Activated naive CD8-positive, alpha-beta T cell treated with anti-CD3 and anti-CD28 coated beads, Interleukin-2, amount 10 ng/mL, durations not matched to agents 7 days and 5 days (primary cell): ENCODE measurements around the gene INSC. TPM values are rescaled to one million over a fixed set of nuclear protein-coding genes. Genes with fewer than 3 reads are reported as not detected.

Experiments used
- ATAC-seq: fragments of 150-1000 bp; cut with Tn5 transposase; one replicate; pipeline ENCODE4 v1.10.0; 2021; ENCODE audit warnings: low read depth, moderate library complexity
- POLR2A ChIA-PET: fragments of 350-600 bp; sonication (Branson Sonifier 250); formaldehyde crosslinking; loops from one replicate; lab custom pipeline; 2021; ENCODE audit warnings: antibody characterized with exemption; lab: Charles Lee
- DNase-seq: peaks from one replicate; pipeline ENCODE4 v3.0.0; 2021
- H3K27ac Mint-ChIP-seq: one replicate; pipeline ENCODE4 v1.8.0; 2022; ENCODE audit warnings: mild to moderate bottlenecking, mixed read lengths
- H3K27me3 Mint-ChIP-seq: one replicate; pipeline ENCODE4 v1.8.0; 2022; ENCODE audit warnings: mild to moderate bottlenecking, moderate library complexity, mixed read lengths
- H3K36me3 Mint-ChIP-seq: one replicate; pipeline ENCODE4 v1.8.0; 2021; ENCODE audit warnings: mild to moderate bottlenecking, mixed read lengths
- H3K4me1 Mint-ChIP-seq: one replicate; pipeline ENCODE4 v1.8.0; 2021; ENCODE audit warnings: mixed read lengths
- H3K4me3 Mint-ChIP-seq: one replicate; pipeline ENCODE4 v1.8.0; 2022; ENCODE audit warnings: mild to moderate bottlenecking, moderate library complexity, mixed read lengths
- H3K9me3 Mint-ChIP-seq: one replicate; pipeline ENCODE4 v1.8.0; 2021; ENCODE audit warnings: mixed read lengths
- total RNA-seq, 2 experiments: library from RNA; stranded (reverse); gene quantifications; one replicate each; pipeline ENCODE4 v1.2.3, GENCODE V29; 2021

INSC gene
- total RNA-seq, 2 experiments from 2014 or later = 0.23 TPM; not detected in 1

DNA sequence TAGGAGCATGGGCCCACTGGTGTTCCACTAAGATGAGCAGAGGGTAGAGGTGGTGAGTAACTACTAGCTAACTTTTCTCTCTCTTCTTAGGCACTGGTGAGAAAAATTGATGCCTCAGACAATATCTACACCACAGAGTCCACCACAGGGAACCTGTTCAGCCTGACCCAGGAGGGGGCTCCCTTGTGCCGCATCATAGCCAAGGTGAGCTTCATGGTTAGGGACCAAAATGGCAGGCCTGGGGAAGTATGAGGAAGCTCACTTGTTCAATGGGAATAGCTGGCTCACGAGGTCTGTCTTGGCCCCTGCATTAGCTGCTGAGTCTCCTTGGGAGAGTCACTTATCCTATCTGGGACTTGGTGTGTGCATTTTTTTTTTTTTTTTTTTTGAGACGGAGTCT lies 75.9 kb downstream of the INSC start:
- Mint-ChIP-seq H3K36me3 (no peaks in the 10 kb centered on the region), H3K27ac (no peak overlapping the region), H3K27me3 (peaks cover 23% of the 10 kb centered on the region), H3K9me3 (no peaks in the 10 kb centered on the region), H3K4me1 (no peaks in the 10 kb centered on the region), H3K4me3 (no peak overlapping the region)
- POLR2A ChIA-PET = no interaction called here
- DNase-seq (no peak), ATAC-seq (no peak)

DNA sequence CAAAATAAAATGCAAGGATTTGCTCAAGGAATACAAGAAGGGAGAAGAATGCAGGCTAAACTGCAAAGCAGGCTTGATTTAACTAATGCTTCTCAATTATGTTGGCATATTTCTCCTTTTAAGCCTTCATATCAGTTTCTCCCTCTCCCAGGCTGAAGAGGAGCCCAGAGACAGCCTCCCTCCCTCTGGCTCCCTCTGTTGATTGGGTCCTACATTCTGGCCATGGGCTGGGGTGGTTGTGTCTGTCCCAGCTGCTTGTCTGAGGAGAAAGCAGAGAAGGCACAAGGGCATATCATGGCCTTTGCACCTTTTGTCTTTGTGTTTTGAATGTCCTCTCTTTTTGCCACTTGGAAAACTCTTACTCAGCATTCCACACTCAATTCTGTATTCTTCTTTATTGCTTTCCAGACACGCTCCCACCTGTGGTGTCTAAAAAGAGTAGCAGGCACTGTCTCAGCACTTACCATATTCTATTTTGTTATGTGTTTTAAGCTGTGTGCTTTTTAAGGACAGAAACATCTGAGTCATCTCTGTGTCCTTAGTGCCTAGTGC lies 77.4 kb downstream of the INSC start:
- no peaks in the 10 kb centered on the region for H3K9me3 Mint-ChIP-seq
- peaks cover 11% of the 10 kb centered on the region for H3K27me3 Mint-ChIP-seq
- H3K27ac Mint-ChIP-seq = no peak overlapping the region
- no peaks in the 10 kb centered on the region for H3K4me1 Mint-ChIP-seq
- H3K36me3 Mint-ChIP-seq = no peaks in the 10 kb centered on the region
- no peak for ATAC-seq
- H3K4me3 Mint-ChIP-seq = no peak overlapping the region
- DNase-seq = no peak
- POLR2A ChIA-PET = no interaction called here

DNA sequence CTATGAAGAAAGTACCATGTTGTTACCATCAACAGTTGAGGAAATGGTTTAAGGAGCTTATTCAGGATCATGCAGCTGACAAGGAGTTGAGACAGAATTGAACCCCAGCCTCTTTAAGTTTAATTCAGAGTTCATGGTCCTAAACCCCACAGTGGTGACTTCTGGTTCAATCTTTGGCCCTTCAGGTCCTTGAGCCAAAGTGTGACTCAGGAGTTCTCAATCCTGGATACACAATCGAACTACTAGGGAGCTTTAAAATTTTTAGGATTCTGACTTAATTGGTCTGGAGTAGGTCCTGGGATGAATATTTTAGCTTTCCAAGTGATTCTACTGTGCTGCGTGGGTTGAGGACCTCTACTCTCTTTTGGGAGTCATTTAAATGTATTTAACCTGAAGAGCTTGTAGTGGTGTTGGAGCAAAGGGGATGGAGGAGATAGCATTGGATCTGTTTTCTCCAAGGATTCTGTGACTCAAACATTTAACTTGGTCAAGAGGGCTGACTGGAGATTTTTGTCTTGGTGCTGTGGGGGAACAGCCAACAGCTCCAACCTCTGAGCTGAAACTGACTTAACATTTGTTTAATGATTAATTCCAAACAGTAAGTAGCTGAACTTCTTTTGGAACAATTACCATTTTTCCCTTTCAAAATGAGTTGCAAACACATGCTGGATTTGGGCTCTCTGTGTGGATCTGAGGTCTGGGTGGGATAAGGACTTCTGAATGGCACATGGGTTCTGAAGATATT lies 80.1 kb downstream of the INSC start:
- Mint-ChIP-seq H3K27me3 (no peaks in the 10 kb centered on the region), H3K4me1 (no peaks in the 10 kb centered on the region), H3K27ac (no peak overlapping the region), H3K9me3 (no peaks in the 10 kb centered on the region), H3K36me3 (no peaks in the 10 kb centered on the region), H3K4me3 (no peak overlapping the region)
- POLR2A ChIA-PET = no interaction called here
- DNase-seq (no peak), ATAC-seq (no peak)

DNA sequence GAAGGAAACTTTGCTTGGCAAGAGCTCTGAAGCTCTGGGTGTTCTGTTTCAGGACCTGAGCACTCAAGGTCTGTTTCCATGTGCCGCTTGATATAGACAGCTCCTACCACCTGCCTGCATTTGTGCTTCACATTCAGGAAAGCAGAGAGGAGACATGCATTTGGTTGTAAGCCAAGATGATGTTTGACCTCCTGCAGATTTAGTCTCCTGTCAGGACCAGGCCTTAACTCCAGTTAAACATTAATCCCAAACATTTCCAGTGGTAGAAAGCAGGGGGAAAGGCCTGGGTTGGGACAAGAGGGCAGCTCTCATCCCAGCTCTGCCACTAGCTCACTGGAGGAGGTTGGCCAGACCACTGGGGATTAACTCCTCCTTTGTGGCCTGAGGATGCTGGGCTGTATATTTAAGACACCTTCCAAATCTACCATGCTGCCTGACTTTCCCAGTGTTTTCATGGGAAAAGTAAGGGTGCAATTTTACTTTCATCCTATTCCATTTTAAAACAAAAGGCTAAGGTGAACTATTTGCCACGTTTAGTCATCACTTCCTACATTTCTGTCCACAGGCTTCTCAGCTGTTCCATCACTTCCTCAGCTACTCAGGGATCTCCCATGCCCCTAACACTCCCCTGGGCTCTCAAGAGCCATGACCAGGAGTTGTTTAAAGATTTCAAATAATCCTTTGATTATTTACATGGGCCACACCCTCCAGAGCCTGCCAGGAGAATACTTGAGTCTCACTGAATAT lies 80.9 kb downstream of the INSC start:
- ATAC-seq (no peak), DNase-seq (no peak)
- Mint-ChIP-seq H3K36me3 (no peaks in the 10 kb centered on the region), H3K9me3 (no peaks in the 10 kb centered on the region), H3K27ac (no peak overlapping the region), H3K4me3 (no peak overlapping the region), H3K27me3 (peaks cover 1% of the 10 kb centered on the region), H3K4me1 (no peaks in the 10 kb centered on the region)
- POLR2A ChIA-PET = no interaction called here

DNA sequence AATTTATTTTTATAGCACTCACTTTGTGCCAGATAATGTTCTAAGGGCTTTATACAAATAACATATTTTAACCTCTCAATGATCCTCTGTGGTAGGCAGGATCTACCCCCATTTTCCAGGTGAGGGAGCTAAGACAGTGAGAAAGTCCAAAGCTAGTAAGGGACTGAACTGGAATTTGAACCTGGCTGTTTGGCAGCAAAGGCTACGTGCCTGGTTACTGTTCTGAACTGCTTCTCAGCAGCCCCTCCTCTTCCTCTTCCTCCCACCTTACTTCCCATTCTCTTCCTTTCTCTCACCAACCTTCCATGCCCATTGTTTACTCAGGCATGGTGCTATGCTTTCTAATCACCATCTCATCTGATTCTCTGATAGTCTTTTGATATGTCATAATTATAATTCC lies 82.0 kb downstream of the INSC start:
- no peaks in the 10 kb centered on the region for H3K9me3 Mint-ChIP-seq
- peaks cover 6% of the 10 kb centered on the region for H3K27me3 Mint-ChIP-seq
- ATAC-seq = no peak
- no peak overlapping the region for H3K27ac Mint-ChIP-seq
- H3K4me1 Mint-ChIP-seq = no peaks in the 10 kb centered on the region
- H3K4me3 Mint-ChIP-seq = no peak overlapping the region
- H3K36me3 Mint-ChIP-seq = no peaks in the 10 kb centered on the region
- POLR2A ChIA-PET = no interaction called here
- DNase-seq = no peak

DNA sequence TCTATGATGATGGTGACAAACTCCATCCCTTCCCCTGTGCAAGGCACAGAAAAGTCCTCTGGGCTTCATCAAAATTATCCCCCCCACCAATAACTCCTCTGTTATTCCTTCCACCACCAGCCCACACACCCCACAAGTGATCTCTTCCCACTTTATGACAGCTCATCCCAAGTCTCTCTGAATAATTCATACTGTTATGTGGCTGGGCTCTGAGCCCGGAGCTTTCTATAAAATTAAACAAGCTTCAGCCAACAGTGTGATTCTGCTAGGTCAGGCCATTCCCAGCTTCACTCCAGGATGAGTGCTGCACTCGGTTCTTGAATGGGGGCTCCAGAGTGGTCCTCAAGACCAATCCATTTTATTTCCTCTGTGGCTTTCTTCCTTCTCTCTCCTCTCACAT lies 83.0 kb downstream of the INSC start:
- peaks cover 6% of the 10 kb centered on the region for H3K27me3 Mint-ChIP-seq
- no peak overlapping the region for H3K27ac Mint-ChIP-seq
- no peaks in the 10 kb centered on the region for H3K36me3 Mint-ChIP-seq
- no peak for DNase-seq
- no peak overlapping the region for H3K4me3 Mint-ChIP-seq
- H3K4me1 Mint-ChIP-seq = no peaks in the 10 kb centered on the region
- no peaks in the 10 kb centered on the region for H3K9me3 Mint-ChIP-seq
- POLR2A ChIA-PET = no interaction called here
- ATAC-seq = no peak

DNA sequence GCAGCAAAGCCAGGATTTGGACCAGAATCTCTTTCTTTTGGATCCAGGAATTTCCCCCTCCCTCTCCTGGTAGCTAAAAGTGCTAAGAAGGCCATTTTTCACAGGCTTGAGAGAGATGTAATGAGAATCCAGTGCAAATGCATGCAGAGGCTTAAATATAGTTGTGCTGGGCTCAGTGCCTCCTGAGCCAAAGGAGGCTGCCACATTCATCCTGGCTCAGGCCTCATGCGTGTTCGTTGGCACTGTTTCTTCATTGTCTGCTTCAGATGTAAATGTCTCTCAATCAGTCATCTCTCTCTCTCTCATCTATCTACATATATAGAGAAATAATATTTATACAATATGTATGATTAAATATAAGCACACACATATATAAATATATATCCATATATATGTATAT lies 83.6 kb downstream of the INSC start:
- Mint-ChIP-seq H3K9me3 (no peaks in the 10 kb centered on the region), H3K27ac (no peak overlapping the region), H3K27me3 (peaks cover 6% of the 10 kb centered on the region), H3K4me3 (no peak overlapping the region), H3K4me1 (no peaks in the 10 kb centered on the region), H3K36me3 (no peaks in the 10 kb centered on the region)
- no peak for DNase-seq
- POLR2A ChIA-PET = no interaction called here
- no peak for ATAC-seq

DNA sequence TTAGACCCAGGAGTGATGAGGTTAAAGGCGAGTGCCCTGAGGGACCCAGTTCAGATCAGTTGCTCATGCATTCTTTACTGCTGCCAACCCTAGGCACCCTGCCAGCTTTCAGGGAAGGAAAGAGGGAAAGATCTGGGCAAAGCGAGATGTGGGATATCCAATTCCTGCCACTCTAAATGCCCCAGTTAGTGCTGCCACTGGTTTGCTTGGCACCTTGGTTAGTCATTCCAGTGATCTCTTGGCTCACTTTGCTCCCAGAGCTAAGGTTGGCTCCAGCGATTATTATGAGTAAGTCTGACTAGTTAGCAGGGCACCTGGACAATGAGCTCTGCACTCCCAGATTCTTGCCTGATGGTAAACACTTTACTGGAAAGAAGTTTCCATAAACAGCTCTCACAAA lies 85.0 kb downstream of the INSC start:
- no peak for DNase-seq
- no peak for ATAC-seq
- Mint-ChIP-seq H3K9me3 (no peaks in the 10 kb centered on the region), H3K4me3 (no peak overlapping the region), H3K4me1 (no peaks in the 10 kb centered on the region), H3K36me3 (no peaks in the 10 kb centered on the region), H3K27ac (no peak overlapping the region), H3K27me3 (peaks cover 6% of the 10 kb centered on the region)
- POLR2A ChIA-PET = no interaction called here

DNA sequence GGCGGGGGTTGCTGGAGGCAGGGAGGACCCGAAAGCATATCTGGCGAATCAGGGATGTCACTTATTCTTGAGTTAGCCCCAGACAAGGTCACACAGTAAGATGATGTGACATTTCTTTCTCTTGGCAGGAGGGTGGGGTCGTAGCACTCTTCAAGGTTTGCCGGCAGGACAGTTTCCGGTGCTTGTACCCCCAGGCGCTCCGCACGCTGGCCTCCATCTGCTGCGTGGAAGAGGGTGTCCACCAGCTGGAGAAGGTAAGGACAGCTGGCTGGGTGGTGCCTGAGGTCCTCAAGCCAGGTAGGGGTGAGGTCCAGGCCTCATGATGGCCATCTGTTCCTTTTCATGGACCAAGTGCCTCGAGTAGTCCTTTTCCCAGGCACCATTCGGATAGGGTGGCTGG lies 86.0 kb downstream of the INSC start:
- ATAC-seq (no peak), DNase-seq (no peak)
- POLR2A ChIA-PET = no interaction called here
- no peaks in the 10 kb centered on the region for H3K4me1 Mint-ChIP-seq
- H3K36me3 Mint-ChIP-seq = no peaks in the 10 kb centered on the region
- H3K27ac Mint-ChIP-seq = no peak overlapping the region
- peaks cover 6% of the 10 kb centered on the region for H3K27me3 Mint-ChIP-seq
- no peak overlapping the region for H3K4me3 Mint-ChIP-seq
- no peaks in the 10 kb centered on the region for H3K9me3 Mint-ChIP-seq

DNA sequence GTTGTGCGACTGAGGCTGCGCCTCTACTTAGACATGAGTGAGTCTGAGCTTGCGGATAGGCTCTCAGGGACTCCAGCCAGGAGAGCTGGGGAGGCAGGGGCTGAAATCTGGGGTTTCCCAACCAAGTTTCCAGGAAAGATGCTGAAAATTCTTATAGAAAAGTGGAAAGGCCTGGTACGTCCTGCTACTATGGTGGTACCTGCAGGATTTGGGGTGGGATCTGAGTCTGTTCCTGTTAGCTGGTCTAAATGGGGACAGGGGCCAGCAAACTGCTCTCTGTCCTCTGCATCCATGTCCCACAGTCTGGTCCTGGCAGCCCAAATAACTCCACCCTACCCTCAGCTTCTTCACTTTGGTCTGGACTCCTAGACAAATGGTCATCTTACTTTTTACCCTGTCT lies 86.9 kb downstream of the INSC start:
- Mint-ChIP-seq H3K9me3 (no peaks in the 10 kb centered on the region), H3K4me1 (no peaks in the 10 kb centered on the region)
- POLR2A ChIA-PET = no interaction called here

DNA sequence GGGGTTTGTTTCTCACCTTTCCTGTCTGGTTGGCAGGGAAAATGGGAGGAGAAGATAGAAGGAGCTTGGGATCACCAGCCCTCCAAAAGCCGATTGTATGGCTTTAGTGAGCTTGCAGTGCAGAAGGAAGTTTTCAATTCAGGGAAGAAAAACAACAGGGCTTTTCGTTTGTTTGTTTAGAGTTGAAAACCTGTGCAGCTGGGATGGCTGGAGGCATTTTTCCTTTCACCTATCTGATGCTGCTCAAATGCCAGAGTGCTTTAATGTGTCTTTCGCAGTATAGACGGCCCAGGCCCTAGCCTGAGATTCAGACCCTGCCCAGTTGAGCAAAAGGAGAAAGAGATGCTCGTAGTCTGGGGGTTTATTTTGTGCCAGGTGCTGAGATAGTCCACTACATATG lies 87.9 kb downstream of the INSC start:
- ATAC-seq = no peak
- peaks cover 11% of the 10 kb centered on the region for H3K27me3 Mint-ChIP-seq
- POLR2A ChIA-PET = no interaction called here

More for the DNA sequence above, 86.9 kb downstream of the INSC start:
- Mint-ChIP-seq H3K36me3 (no peaks in the 10 kb centered on the region), H3K27ac (no peak overlapping the region), H3K4me3 (no peak overlapping the region), H3K27me3 (peaks cover 6% of the 10 kb centered on the region)
- DNase-seq (no peak), ATAC-seq (no peak)

DNA sequence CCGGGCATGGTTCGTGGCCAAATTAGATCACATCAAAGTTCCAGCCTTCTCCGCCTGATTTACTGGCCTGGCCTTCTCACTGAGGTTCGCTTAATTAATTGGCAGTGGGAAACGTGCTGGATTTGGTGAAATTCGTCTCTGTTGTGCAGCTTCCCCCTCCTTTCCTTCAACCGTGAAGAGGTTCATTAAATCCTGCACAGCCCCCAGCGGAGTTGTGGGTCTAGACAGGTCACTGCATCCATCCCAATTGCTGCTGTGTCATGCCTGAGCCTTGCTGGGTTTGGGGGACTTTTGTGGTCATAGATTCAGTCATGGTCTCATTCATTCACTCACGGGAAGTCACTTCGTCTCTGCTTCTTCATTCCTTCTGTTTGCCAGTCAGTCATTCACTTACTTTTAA lies 90.0 kb downstream of the INSC start:
- Mint-ChIP-seq H3K36me3 (no peaks in the 10 kb centered on the region), H3K9me3 (no peaks in the 10 kb centered on the region), H3K4me1 (no peaks in the 10 kb centered on the region), H3K27me3 (peaks cover 13% of the 10 kb centered on the region), H3K4me3 (no peak overlapping the region), H3K27ac (no peak overlapping the region)
- ATAC-seq = no peak
- POLR2A ChIA-PET = no interaction called here
- no peak for DNase-seq

More for the DNA sequence above, 87.9 kb downstream of the INSC start:
- Mint-ChIP-seq H3K27ac (no peak overlapping the region), H3K36me3 (no peaks in the 10 kb centered on the region), H3K9me3 (no peaks in the 10 kb centered on the region), H3K4me1 (no peaks in the 10 kb centered on the region), H3K4me3 (no peak overlapping the region)
- no peak for DNase-seq

DNA sequence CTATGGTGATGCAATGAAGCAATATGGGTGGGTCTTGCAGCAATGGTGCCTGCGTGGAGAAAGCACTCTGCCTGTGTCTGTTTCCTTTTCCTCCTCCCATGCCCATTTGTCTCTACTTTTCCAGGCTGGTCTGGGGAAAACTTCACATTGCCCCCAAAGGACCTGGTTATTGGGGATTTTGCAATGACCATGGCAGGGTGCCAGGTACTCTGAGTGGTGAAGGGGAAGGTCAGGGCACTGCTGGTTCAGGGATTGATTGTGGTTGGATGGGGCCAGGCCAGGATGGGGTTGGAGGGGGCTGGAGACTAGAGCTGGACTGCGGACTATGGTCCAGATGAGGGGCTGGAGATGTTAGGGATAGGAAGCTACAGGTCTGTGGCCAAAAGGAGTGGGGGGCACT lies 92.1 kb downstream of the INSC start:
- H3K9me3 Mint-ChIP-seq = no peaks in the 10 kb centered on the region
- DNase-seq (no peak), ATAC-seq (no peak)
- no peak overlapping the region for H3K27ac Mint-ChIP-seq
- H3K36me3 Mint-ChIP-seq = no peaks in the 10 kb centered on the region
- H3K27me3 Mint-ChIP-seq = peaks cover 12% of the 10 kb centered on the region
- POLR2A ChIA-PET = no interaction called here
- H3K4me3 Mint-ChIP-seq = no peak overlapping the region
- no peaks in the 10 kb centered on the region for H3K4me1 Mint-ChIP-seq
